Hematopoietic multipotent progenitor cell treated with erythropoietin and hydrocortisone succinate and interleukin-3 and kit ligand, for 6 days (in vitro differentiated cells): ENCODE data around the gene ACAP3.

ENCODE experiments used
- DNase-seq: peaks from one replicate; pipeline ENCODE4 v3.0.0-alpha.2; 2015

ACAP3 gene

GRCh38 chr1:1284221-1285101, 23.3 kb downstream of the ACAP3 start:
- DNase-seq, result no peak

DNA sequence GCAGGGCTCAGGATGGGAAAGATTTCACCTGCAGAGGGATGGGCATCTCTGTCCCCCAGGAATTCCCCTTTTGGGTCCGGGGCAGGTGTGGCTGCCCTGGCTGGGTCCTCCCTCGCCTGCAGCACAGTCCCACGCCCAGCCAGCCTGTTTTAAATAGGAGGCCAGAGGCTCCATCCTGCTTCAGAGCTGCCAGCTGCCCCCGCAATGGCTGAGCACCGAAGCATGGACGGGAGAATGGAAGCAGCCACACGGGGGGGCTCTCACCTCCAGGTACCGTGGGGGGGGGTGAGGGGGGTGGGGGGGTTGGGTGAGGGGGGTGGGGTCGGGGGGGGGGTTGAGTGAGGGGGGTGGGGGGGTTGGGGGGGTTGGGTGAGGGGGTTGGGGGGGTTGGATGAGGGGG, 23.9 kb downstream of the ACAP3 start:
- peak; percentile 46 for DNase-seq

GRCh38 chr1:1282998-1283397, 24.7 kb downstream of the ACAP3 start:
- DNase-seq, result no peak

DNA sequence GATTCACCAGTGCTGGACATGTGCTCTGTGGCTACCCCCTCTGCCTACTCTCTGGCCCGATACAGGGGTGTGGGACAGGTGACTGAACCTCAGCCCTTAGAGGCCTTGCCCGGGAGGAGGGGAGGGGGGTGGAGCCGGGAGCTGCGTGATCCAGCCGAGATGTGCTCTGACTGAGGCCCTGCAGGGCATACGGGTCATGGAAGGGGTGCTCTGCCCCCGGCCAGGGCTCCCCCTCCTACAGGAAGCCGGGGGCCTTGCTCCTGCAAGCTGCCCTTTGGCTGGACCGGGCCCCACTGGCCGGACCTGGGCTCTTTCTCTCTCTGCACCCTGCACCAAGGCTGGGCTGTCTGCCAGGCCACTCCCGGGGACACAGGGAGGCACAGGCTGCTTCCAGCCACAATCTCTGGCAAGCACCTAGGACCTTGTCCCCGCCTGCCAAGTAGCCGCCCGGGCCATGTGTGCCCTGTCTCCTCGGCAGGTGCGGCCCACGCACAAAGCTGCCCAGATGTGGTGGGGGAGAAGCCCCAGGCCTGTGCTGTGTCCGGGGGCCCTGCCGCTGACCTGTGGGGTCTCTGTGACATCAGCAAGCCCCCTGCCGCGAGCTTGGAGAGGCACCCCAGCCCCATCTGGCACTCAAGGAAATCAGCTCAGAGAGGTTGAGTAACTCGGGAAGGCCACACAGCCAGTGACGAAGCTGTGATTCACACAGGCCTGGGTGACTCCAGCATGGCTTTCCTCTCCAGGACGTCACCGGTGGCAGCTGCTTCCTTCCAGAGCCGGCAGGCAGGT, 26.0 kb downstream of the ACAP3 start:
- no peak for DNase-seq

- no peak for DNase-seq
Measured at GRCh38 chr1:1280782-1281481, 26.8 kb downstream of the ACAP3 start.

GRCh38 chr1:1279028-1279427, 28.7 kb downstream of the ACAP3 start:
- DNase-seq, result no peak

- no peak for DNase-seq
Measured at GRCh38 chr1:1278620-1279019, 29.1 kb downstream of the ACAP3 start.

DNA sequence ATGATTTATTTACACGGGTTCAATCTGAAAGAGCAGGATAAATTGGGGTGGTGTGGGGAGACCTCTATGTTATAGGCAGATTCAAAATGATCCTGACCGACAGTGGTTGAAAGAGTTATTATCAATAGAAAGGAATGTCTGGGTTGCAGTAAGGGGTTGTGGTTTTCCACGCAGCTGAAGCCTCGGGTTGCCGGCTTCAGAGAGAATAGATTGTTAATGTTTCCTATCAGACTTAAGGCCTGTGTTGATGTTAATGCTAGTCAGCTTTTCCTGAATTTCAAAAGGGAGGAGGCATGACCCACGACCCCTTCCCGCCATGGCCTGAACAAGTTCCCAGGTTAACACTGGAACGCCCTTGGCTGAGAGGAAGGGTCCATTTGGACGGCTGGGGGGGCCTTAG, 31.9 kb downstream of the ACAP3 start:
- DNase-seq, result no peak

- no peak for DNase-seq
Measured at GRCh38 chr1:1274931-1275431, 32.7 kb downstream of the ACAP3 start.

GRCh38 chr1:1274299-1274930, 33.3 kb downstream of the ACAP3 start:
- no peak for DNase-seq

DNA sequence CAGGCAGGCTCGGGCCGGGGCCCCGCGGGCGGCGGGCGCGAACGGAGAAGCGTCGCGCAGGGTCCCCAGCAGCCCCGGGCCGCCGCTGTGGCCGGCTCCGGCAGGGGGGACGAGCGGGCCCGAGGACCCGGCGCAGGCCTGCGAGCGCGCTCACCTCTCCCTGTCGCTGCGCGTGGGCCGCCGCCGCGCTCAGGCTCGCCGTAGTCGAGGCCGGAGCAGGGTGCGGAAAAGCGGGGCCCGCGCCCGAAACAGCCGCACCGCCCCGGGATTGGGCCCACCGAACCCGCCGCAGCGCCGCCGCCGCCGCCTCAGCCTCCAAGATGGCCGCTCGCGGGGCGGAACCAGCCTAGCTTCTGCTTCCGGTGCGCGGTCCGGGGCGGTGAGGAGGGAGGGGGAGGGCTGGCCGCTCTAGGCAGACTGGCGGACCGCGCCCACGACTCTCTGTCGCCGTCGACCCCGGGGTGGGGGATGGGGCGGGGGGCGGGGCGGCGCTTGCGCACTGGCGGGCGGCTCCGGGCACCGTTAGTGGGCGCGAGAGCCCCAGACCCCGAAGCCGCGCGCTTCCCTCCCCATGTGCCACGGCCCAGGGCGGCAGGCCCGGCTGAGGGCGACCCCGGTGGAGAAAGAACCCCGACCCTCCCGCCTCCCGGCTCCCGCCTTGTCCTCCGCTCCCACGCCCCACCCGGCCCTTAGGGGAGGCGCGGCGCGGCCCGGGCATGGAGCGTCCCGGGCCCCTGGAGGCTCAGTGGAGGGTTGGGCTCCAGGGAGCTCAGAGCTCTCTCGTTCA, 34.0 kb downstream of the ACAP3 start, which contains the start of gene UBE2J2:
TSS of gene UBE2J2 (minus strand) at position 343 of the 787 bp plus-strand sequence. CDS start 5,862 bp downstream, outside the sequence.
- DNase-seq, result peak; percentile 96

DNA sequence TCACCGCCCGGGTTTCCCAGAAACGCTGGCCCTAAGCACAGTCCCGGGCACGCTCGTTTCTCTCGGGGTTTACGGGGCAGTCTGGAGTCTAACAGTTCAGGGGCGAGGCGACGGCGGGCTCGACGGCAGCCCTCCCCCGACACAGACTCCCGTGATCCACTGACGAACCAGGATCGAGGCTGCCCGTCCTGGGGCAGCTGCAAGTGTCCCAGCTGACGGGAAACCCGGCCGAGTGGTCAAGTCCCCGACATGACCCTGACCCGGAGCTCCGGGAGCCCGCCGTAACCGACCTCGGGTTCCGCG, 34.6 kb downstream of the ACAP3 start:
- no peak for DNase-seq

DNA sequence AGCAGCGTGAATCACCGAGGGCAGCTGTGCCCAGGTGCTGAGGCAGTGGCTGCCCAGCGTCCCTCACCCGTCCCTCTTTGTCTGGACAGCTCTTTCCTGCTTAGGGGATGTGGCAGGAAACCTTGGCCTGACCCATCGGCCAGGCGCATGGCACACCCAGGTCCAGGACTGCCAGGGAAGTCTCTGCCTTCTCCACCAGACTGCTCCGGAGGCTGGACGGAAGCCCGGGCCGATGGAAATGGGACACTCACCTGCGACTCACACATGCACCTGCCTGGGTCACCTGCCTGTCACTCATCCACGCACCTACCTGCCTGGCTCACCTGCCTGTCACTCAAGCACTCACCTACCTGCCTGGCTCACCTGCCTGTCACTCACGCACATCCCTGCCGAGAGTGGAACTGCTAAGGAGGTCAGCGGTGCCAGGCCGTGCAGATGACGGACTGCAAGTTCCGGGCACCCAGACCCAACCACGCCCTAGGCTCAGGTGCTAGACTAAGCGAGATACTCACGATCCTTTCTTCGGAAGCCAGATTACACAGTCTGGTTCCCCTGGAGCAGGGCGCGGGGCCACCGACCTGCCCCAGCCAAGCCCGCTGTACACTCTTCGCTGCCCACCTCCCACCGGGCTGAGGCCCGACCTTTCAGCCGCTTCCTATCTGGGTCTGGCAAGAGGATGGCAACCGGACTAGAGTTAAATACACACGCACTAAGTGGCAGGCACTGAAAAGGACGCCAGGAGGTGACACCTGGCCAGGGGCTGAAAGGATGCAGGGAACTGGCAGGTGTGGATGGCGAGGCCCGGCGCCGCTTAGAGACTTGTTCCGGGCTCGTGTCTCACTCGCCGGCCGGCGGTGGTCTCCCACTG, 35.2 kb downstream of the ACAP3 start:
- no peak for DNase-seq

- DNase-seq, result no peak
Measured at GRCh38 chr1:1270813-1271212, 36.9 kb downstream of the ACAP3 start.

- no peak for DNase-seq
Measured at GRCh38 chr1:1268284-1268682, 39.4 kb downstream of the ACAP3 start.

GRCh38 chr1:1267488-1268283, 40.0 kb downstream of the ACAP3 start:
- DNase-seq, result no peak

- DNase-seq, result peak; percentile 57
Measured at GRCh38 chr1:1264868-1265272, 42.9 kb downstream of the ACAP3 start.

DNA sequence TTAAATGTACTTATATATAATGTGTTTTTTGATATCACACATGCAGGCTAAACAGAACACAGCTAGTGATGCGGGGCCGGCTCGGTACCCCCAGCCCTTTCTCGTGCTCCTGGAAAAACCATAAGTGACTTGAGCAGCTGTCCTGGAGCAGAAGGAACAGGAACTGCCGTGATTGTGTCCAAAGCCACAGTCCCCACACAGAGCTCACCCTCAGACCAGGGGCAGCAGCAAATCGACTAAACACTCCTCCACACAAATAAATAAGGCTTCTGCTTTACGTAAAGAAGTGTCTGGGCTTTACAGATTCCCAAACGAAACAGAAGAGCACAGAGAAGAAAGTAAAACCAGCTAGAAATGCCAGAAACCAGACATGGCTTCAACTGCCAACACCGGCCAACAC, 43.7 kb downstream of the ACAP3 start:
- no peak for DNase-seq

DNA sequence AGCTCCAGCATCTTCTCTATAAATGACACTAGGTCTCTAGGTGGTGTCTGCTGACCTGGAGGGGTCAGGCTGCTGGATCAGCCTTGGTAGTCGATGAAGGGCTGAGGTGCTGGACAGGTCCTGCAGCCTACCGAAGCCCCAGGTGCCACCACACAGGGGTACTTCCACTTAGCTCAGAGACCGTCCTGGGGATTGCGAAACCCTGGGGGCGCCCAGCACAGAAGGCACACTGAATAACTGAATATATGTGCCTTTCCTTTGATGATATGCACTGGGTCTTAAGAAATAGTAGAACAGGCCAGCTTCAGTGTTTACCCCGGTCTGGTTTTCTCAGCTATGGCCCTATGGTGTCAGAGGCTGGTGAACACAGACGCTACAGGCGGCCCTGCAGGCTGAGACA, 45.0 kb downstream of the ACAP3 start:
- no peak for DNase-seq

DNA sequence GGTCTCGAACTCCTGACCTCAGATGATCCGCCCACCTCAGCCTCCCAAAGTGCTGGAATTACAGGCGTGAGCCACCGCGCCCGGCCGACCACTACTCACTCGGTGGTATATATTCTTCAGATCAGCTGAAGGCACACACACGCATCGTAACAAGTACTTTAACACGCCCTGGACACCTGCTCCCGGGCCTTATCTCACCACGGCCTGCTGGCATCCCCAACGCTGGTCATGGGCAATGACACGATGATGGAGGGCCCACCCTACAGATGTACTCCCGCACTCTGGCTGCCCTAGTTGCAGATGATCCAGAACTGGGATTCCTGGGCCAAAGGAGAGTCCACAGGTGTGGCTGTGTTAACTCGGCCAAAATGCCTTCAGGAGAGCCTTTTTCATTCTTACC, 45.7 kb downstream of the ACAP3 start:
- DNase-seq, result peak; percentile 88
